H1 (cell line): Measurements from ENCODE around the gene CCDC59.

ENCODE experiments used
- EZH2 ChIP-seq: fragments of 200-600 bp; sonication (generic); IDR thresholded peaks from 2 replicates; pipeline ENCODE4 v1.7.1; 2012; ENCODE audit warnings: low read depth, mild to moderate bottlenecking, moderate library complexity, low read length, inconsistent platforms; ENCODE audit not compliant: severe bottlenecking
- HDAC2 ChIP-seq, 2 experiments: fragments of 300-600 bp in 1 of 2; sonication (generic) in 1 of 2; IDR thresholded peaks; 2 replicates each; pipeline ENCODE4 v1.6.1; 2011 to 2012; ENCODE audit warnings: low read depth in 2 of 2, low read length in 2 of 2, mild to moderate bottlenecking in 2 of 2, moderate library complexity in 2 of 2, borderline replicate concordance in 1 of 2, inconsistent platforms in 1 of 2
- JUN ChIP-seq: IDR thresholded peaks from 2 replicates; pipeline ENCODE4 v1.6.1; 2011; ENCODE audit warnings: low read depth, mild to moderate bottlenecking, improper control_type of control experiment, low read length
- KDM1A ChIP-seq: fragments of 200-600, 300-600 bp; sonication (generic); IDR thresholded peaks from 2 replicates; pipeline ENCODE4 v1.7.1; 2016; ENCODE audit warnings: mild to moderate bottlenecking, low read length, borderline replicate concordance
- NRF1 ChIP-seq: IDR thresholded peaks from 2 replicates; pipeline ENCODE4 v1.6.1; 2011; ENCODE audit warnings: mild to moderate bottlenecking, low read depth, low read length, improper control_type of control experiment
- POLR2A ChIP-seq, 2 experiments: IDR thresholded peaks; 1 replicate in 1 of 2; 2 replicates in 1 of 2; pipeline ENCODE4 v1.6.1; 2011; ENCODE audit warnings: low read depth in 2 of 2, low read length in 2 of 2, mild to moderate bottlenecking in 2 of 2; ENCODE audit errors: control extremely low read depth in 1 of 2
- RFX5 ChIP-seq: IDR thresholded peaks from 2 replicates; pipeline ENCODE4 v1.6.1; 2011; ENCODE audit warnings: low read depth, low read length, improper control_type of control experiment, borderline replicate concordance
- RXRA ChIP-seq: IDR thresholded peaks from 2 replicates; pipeline ENCODE4 v1.6.1; 2011; ENCODE audit warnings: low read depth, mild to moderate bottlenecking, low read length, moderate library complexity; ENCODE audit not compliant: insufficient read depth
- TAF1 ChIP-seq: IDR thresholded peaks from 2 replicates; pipeline ENCODE4 v1.6.1; 2011; ENCODE audit warnings: mild to moderate bottlenecking, low read depth, low read length
- TF ChIP-seq, protein P1 (sequence below), 3 experiments: IDR thresholded peaks; 1 replicate in 2 of 3; 2 replicates in 1 of 3; pipeline versions ENCODE4 v1.5.1 to v1.6.1; 2011; ENCODE audit warnings: low read length in 3 of 3, mild to moderate bottlenecking in 3 of 3, inconsistent platforms in 2 of 3, low read depth in 1 of 3, moderate library complexity in 1 of 3; ENCODE audit not compliant: insufficient read depth in 1 of 3; ENCODE audit errors: control extremely low read depth in 1 of 3

DNA sequence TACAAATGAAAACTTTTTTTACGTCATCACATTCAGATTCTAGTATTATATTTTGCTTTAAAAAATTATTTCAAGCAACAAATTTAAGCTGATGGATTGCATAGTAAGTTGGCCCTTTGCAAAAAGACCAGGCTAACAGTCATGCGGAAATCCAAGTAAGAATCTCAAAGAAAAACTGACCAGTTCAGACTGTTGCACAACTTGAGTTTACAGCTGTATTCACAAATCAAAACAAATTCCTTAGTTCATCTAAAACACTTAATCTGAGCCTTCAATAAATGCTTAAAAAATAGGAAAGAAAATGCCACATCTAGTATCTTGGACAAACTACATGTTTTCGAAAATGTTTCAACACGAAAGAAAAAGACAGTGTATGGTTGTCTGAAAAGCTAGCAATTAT is 847 bp downstream of the CCDC59 start:
- TF ChIP-seq POLR2A (IDR thresholded peaks at IDR 0.05; ENCODE audit: control extremely low read depth in 1 of 2, low read depth in 2 of 2, low read length in 2 of 2) (no peak), RXRA (no peak), HDAC2 (IDR thresholded peaks at IDR 0.05; ENCODE audit: borderline replicate concordance in 1 of 2, low read depth in 2 of 2, low read length in 2 of 2) (no peak), KDM1A (no peak), NRF1 (no peak), TAF1 (no peak), JUN (no peak), RFX5 (no peak), EZH2 (no peak)
- TF ChIP-seq, protein P1, sequence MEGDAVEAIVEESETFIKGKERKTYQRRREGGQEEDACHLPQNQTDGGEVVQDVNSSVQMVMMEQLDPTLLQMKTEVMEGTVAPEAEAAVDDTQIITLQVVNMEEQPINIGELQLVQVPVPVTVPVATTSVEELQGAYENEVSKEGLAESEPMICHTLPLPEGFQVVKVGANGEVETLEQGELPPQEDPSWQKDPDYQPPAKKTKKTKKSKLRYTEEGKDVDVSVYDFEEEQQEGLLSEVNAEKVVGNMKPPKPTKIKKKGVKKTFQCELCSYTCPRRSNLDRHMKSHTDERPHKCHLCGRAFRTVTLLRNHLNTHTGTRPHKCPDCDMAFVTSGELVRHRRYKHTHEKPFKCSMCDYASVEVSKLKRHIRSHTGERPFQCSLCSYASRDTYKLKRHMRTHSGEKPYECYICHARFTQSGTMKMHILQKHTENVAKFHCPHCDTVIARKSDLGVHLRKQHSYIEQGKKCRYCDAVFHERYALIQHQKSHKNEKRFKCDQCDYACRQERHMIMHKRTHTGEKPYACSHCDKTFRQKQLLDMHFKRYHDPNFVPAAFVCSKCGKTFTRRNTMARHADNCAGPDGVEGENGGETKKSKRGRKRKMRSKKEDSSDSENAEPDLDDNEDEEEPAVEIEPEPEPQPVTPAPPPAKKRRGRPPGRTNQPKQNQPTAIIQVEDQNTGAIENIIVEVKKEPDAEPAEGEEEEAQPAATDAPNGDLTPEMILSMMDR (IDR thresholded peaks at IDR 0.05; ENCODE audit: control extremely low read depth in 1 of 3, insufficient read depth in 1 of 3, low read depth in 1 of 3, low read length in 3 of 3) = no peak
